Stimulated activated CD8-positive, alpha-beta memory T cell treated with anti-CD3 and anti-CD28 coated beads, Interleukin-4, amount 100 ng/mL, for 24 hours (primary cell): Measurements from ENCODE around the gene NPIPA8.
"Not testable (repeated sequence)": the region's sequence is repeated elsewhere in the genome, so short reads cannot be mapped to it uniquely, and the experiment has no call there.

Source experiments
- DNase-seq: peaks from one replicate; pipeline ENCODE4 v3.0.0-alpha.2; 2020; ENCODE audit warnings: low read depth

NPIPA8 gene

GRCh38 chr16:18276756-18277155, 59.8 kb downstream of the NPIPA8 start:
- DNase-seq, result not testable (repeated sequence)

GRCh38 chr16:18270171-18270570, 66.4 kb downstream of the NPIPA8 start:
- not testable (repeated sequence) for DNase-seq
